H1 (cell line): ENCODE results near the gene ZDHHC20. TPM values are rescaled to one million over a fixed set of nuclear protein-coding genes. Genes with fewer than 3 reads are reported as not detected.

Source experiments
- CTCF ChIP-seq, 3 experiments: IDR thresholded peaks; 1 replicate in 2 of 3; 2 replicates in 1 of 3; pipeline versions ENCODE4 v1.5.1 to v1.6.1; 2011; ENCODE audit warnings: low read length in 3 of 3, mild to moderate bottlenecking in 3 of 3, inconsistent platforms in 2 of 3, low read depth in 1 of 3, moderate library complexity in 1 of 3; ENCODE audit not compliant: insufficient read depth in 1 of 3; ENCODE audit errors: control extremely low read depth in 1 of 3
- POLR2AphosphoS5 ChIP-seq: IDR thresholded peaks from 2 replicates; pipeline ENCODE4 v1.6.1; 2011; ENCODE audit warnings: low read depth, low read length
- polyA plus RNA-seq, 7 experiments: library from polyadenylated mRNA; depleted of rRNA in 3 of 7; stranded (reverse) in 5 of 7; unstranded in 2 of 7; fragments of >200 nt in 5 of 7; fragments of 200-250 nt in 2 of 7; gene quantifications; 1 replicate in 5 of 7; 2 replicates in 1 of 7; 4 replicates in 1 of 7; pipeline versions ENCODE4 v1.2.1 to v1.2.3, GENCODE V29; 2011 to 2013; ENCODE audit warnings: missing spikeins in 2 of 7, mixed read lengths in 2 of 7
- total RNA-seq: library from RNA; stranded (reverse); fragmentation: NEBNext Ultra II Directional; extraction: Animal tissue kit (Norgen Biotek cat#: 25700); gene quantifications from 2 replicates; pipeline ENCODE4 v1.2.1, GENCODE V29; 2021

The ZDHHC20 gene
- total and polyA plus RNA-seq, 2 of the 8 experiments (the other 6 are each of a cell fraction or from before 2014, with no cell fraction given): 16.4 to 89.0 TPM

- TF ChIP-seq CTCF (IDR thresholded peaks at IDR 0.05; ENCODE audit: control extremely low read depth in 1 of 3, insufficient read depth in 1 of 3, low read depth in 1 of 3, low read length in 3 of 3): no peak
- no peak for TF ChIP-seq POLR2AphosphoS5
Observed at GRCh38 chr13:21427741-21428140, 31.4 kb downstream of the ZDHHC20 start (continued).
